ENCODE data around the gene NDRG2. TPM values are rescaled to one million over a fixed set of nuclear protein-coding genes. Genes with fewer than 3 reads are reported as not detected.
"Not testable (repeated sequence)": the region's sequence is repeated elsewhere in the genome, so short reads cannot be mapped to it uniquely, and the experiment has no call there.

The NDRG2 gene
- total RNA-seq, 2 experiments from 2014 or later: 4.2 to 4.9 TPM

DNA sequence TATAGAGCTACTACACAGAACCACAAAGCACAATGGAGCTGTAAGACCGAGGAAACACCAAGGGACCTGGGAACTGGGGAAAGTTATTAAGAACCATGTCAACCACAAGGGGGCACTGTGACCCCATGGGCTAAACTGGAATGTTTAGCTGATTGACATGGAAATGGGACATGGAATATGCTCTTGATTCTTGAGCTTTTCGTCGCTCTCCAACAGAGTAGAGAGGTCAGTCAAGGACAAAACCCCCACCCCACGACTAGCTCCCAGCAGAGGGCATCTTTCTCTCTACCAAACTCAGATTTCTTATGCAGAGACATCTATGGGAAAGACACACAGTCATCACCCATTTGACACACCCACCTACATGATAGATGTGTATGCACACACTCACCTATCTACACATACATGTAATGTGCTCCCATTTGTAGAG lies 10.1 kb downstream of the NDRG2 start:
- Mint-ChIP-seq H3K27me3 (peaks cover 18% of the 10 kb centered on the region), H3K36me3 (no peaks in the 10 kb centered on the region), H3K4me1 (no peaks in the 10 kb centered on the region), H3K4me3 (no peak overlapping the region), H3K27ac (no peak overlapping the region), H3K9me3 (no peaks in the 10 kb centered on the region)
- DNase-seq: peak; percentile 67

DNA sequence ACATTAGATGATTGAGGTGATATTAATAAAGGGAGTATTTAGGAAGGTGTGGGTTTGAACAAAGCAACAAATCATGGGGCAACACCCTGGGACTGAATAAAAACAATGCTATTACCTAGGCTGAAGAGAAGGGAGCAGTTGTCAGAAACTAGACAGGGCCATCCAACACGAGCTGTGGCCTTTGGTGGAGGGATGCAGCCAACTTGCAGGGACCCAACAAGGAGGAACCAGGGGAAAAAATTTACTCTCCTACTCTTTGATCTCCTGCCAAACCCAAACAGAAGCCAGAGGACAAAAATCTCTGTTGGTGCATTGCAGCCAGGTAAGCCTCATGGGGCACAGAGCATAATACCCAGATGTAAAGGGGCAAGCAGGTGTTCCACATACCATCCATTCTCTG lies 13.7 kb downstream of the NDRG2 start:
- Mint-ChIP-seq H3K36me3 (no peaks in the 10 kb centered on the region), H3K27ac (no peak overlapping the region), H3K27me3 (peaks cover 18% of the 10 kb centered on the region), H3K9me3 (no peaks in the 10 kb centered on the region), H3K4me1 (no peaks in the 10 kb centered on the region), H3K4me3 (no peak overlapping the region)
- DNase-seq: no peak

DNA sequence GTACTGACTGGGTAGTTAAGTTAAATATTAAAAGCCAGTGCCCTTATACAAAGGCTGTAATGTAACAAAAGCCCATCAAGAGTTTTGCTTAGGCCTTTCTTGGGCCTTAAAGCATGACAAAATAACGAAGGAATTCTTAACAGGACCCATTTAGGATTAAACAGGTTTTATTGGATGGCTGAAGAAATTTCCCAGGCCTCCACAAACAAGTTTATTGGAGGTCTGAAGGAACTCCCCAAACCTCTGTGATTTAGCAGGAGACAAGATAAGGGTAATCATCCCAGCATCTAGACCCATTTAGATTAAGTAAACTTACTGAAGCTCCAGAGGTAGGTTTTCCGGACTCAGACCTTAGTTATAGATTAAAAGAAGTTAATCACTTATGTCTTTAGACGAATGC lies 15.1 kb downstream of the NDRG2 start:
- H3K27ac Mint-ChIP-seq, H3K9me3 Mint-ChIP-seq, DNase-seq, H3K4me3 Mint-ChIP-seq, H3K36me3 Mint-ChIP-seq, H3K4me1 Mint-ChIP-seq: not testable (repeated sequence)
- peaks cover 18% of the 10 kb centered on the region for H3K27me3 Mint-ChIP-seq

DNA sequence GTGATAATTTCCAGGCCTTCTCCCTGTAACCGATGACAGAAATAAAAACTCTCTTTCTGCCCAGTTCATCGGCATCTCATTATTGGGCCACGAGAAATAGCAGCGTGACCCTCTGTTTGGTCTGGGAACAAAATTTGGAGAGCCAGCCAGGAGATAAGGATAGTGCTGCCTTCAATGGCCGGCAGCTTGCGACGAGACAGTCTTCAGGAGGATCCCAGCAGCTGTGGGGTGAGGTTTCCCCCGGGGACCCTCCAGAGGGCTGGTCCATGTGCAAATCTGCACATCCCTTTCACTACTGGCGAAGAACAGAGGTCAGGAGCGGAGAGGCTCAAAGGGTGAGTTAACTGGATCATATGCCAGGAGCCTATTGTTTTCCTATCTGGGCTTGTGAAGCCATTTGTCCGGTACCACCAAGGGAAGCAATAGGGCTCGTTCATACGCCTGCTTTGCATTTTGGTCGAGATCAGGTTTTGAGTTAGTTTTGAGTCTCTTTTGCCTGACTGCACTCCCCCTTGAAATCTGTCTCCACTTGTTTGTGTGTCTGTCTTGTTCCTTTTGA lies 21.0 kb downstream of the NDRG2 start:
- no peaks in the 10 kb centered on the region for H3K36me3 Mint-ChIP-seq
- no peaks in the 10 kb centered on the region for H3K27me3 Mint-ChIP-seq
- no peak for DNase-seq
- no peaks in the 10 kb centered on the region for H3K4me1 Mint-ChIP-seq
- no peak overlapping the region for H3K4me3 Mint-ChIP-seq
- H3K27ac Mint-ChIP-seq: no peak overlapping the region
- H3K9me3 Mint-ChIP-seq: no peaks in the 10 kb centered on the region

DNA sequence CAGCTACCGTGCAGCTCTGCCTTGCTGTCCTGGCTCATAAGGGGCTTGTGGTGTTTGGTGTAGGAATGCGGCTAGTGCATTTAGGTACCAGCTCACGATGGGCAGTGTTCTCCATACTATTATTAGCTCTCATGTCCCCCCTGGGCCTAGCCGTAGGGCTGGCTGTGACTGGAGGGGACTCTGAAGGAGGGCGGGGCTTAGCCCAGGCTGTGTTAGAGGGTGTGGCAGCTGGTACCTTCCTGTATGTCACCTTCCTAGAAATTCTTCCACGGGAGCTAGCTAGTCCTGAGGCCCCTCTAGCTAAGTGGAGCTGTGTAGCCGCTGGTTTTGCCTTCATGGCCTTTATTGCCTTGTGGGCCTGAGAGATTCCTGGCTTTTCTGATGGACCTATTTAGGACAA lies 23.6 kb downstream of the NDRG2 start:
- no peaks in the 10 kb centered on the region for H3K4me1 Mint-ChIP-seq
- H3K27me3 Mint-ChIP-seq: no peaks in the 10 kb centered on the region
- no peak for DNase-seq
- no peak overlapping the region for H3K27ac Mint-ChIP-seq
- no peak overlapping the region for H3K4me3 Mint-ChIP-seq
- H3K36me3 Mint-ChIP-seq: no peaks in the 10 kb centered on the region
- no peaks in the 10 kb centered on the region for H3K9me3 Mint-ChIP-seq

DNA sequence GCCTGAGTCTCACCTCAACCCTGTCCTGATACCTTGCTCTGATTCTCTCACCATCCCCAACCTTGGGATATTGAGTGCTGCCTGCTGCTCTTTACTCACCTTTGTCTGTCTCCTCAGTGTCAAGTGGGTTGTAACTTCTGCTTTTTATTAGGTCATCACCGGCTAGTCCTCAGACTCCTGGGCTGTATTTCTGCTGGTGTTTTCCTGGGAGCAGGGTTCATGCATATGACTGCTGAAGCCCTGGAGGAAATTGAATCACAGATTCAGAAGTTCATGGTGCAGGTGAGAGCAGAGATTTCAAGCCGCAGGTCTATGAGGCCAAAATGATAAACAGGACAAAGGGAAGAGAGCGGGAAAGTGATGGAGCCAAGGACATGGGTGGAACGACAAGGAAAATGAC lies 25.3 kb downstream of the NDRG2 start:
- H3K27me3 Mint-ChIP-seq: no peaks in the 10 kb centered on the region
- DNase-seq: no peak
- H3K27ac Mint-ChIP-seq: no peak overlapping the region
- no peak overlapping the region for H3K4me3 Mint-ChIP-seq
- H3K9me3 Mint-ChIP-seq: no peaks in the 10 kb centered on the region
- peaks cover 3% of the 10 kb centered on the region for H3K4me1 Mint-ChIP-seq
- H3K36me3 Mint-ChIP-seq: peaks cover 4% of the 10 kb centered on the region

DNA sequence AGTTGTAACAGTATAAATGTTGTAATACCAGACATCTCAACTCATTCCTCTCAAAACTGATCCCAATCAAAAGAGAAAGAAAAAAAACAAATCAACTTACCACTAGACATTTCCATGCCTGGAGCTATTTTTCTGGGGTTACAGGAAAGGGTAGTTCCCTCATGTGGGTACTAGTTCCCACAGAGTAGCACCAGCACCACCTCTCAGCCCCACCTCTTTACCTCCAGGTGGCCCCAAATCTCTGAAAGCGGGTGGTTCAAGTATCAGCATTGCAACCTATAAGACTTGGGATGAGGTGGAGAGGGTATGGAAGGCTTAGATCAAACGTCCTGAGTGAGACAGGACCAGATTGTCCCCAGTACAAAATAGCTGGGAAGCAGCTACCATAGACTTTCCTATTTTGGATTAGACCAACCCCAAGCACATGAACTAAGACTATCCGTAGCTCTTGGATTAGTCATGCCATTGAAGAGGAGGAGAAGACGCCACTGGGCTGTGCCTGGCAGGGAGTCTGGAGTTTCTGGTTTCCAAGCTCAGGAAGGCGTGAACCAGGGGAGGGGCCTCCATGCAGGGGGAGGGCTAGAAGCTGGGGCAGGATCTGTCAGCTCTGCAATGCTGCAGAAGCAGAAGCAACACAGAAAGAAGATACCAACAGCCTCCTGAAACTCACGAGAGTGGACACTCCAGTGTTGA lies 26.0 kb downstream of the NDRG2 start, which contains the start of gene SLC39A2:
TSS of gene SLC39A2 (plus strand) at position 620 of the 693 bp plus-strand sequence. CDS start 154 bp downstream, outside the sequence.
- no peaks in the 10 kb centered on the region for H3K27me3 Mint-ChIP-seq
- DNase-seq: no peak
- no peaks in the 10 kb centered on the region for H3K9me3 Mint-ChIP-seq
- no peak within 1 kb of the TSS for H3K27ac Mint-ChIP-seq
- peaks cover 5% of the 10 kb centered on the region for H3K36me3 Mint-ChIP-seq
- H3K4me1 Mint-ChIP-seq: peaks cover 3% of the 10 kb centered on the region
- no peak within 1 kb of the TSS for H3K4me3 Mint-ChIP-seq

DNA sequence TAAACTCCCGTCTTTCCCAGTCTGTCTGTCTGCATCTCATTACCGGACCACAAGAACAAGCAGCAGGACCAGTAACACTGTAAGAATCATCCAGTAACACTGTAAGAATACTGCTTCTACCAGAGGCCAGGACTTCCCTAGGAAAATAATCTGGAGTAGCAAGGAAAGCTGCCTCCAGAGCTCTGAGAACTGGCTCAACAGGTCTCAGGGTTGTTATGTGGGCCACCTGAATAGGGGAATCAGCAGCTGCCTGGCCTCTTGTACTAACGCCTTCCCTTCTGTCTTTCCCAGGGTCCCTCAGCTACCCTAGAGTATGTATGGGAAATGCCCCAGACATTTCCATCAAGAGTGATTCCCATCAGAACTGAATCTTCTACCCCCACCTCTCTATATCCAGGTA lies 26.7 kb downstream of the NDRG2 start:
- no peak for DNase-seq
- Mint-ChIP-seq H3K9me3 (no peaks in the 10 kb centered on the region), H3K27ac (no peak overlapping the region), H3K36me3 (peaks cover 7% of the 10 kb centered on the region), H3K27me3 (no peaks in the 10 kb centered on the region), H3K4me3 (no peak overlapping the region), H3K4me1 (peaks cover 3% of the 10 kb centered on the region)

DNA sequence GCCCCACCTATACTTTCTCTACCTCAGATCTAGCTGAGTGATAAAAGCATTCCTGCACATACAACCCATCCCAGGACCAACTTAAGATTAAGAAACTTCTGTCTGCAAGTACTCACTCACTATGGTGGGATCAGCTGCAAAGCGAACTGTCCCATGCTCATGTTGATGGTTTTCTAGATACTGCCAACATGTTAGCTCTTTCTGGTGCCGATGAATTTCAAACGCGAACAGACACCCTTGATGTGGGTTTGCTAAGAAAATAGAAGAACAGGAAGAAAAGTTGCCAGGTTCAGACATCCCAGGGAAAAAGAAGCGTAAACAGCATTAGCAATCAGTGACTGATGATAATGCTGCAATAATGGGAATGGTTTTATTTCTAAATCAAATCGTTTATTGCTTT lies 27.3 kb downstream of the NDRG2 start:
- Mint-ChIP-seq H3K4me3 (no peak overlapping the region), H3K27ac (no peak overlapping the region), H3K27me3 (no peaks in the 10 kb centered on the region), H3K4me1 (peaks cover 3% of the 10 kb centered on the region), H3K9me3 (no peaks in the 10 kb centered on the region), H3K36me3 (peaks cover 13% of the 10 kb centered on the region)
- DNase-seq: no peak

DNA sequence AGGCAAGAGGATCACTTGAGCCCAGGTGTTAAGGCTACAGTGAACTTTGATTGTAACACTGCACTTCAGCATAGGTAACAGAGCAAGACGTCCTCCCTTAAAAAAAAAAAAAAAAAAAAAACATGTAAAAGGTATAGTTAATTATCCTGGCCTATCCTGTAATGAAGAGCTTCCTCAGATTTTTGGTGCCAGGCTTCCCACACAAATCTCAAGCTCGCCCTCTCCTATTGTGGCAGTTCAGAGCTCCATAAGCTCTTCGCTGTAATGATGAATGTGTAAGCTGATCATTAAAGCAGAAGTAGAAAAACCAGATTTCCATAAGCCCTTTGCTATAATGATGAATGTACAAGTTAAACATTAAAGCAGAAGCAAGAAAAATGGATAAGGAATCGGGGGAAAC lies 27.7 kb downstream of the NDRG2 start:
- no peak for DNase-seq
- no peak overlapping the region for H3K27ac Mint-ChIP-seq
- H3K4me1 Mint-ChIP-seq: peaks cover 5% of the 10 kb centered on the region
- H3K4me3 Mint-ChIP-seq: no peak overlapping the region
- H3K9me3 Mint-ChIP-seq: no peaks in the 10 kb centered on the region
- H3K27me3 Mint-ChIP-seq: no peaks in the 10 kb centered on the region
- H3K36me3 Mint-ChIP-seq: peaks cover 16% of the 10 kb centered on the region

DNA sequence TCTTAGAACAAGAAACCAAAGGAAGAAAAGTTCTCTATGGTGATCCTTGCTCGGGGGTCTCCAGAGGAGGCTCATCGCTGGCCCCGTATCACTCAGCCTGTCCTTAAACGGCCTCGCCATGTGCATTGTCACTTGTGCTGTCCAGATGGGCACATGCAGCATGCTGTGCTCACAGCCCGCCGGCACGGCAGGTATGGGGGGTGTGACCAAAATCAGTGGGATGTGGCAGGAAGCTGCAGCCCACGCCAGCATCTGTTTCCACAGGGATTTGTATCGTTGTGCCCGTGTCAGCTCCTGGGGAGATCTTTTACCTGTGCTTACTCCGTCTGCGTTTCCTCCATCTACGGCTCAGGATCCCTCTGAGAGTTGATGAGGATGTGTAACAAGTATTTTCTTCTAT lies 28.3 kb downstream of the NDRG2 start:
- Mint-ChIP-seq H3K9me3 (no peaks in the 10 kb centered on the region), H3K36me3 (peaks cover 19% of the 10 kb centered on the region)
- no peak for DNase-seq

DNA sequence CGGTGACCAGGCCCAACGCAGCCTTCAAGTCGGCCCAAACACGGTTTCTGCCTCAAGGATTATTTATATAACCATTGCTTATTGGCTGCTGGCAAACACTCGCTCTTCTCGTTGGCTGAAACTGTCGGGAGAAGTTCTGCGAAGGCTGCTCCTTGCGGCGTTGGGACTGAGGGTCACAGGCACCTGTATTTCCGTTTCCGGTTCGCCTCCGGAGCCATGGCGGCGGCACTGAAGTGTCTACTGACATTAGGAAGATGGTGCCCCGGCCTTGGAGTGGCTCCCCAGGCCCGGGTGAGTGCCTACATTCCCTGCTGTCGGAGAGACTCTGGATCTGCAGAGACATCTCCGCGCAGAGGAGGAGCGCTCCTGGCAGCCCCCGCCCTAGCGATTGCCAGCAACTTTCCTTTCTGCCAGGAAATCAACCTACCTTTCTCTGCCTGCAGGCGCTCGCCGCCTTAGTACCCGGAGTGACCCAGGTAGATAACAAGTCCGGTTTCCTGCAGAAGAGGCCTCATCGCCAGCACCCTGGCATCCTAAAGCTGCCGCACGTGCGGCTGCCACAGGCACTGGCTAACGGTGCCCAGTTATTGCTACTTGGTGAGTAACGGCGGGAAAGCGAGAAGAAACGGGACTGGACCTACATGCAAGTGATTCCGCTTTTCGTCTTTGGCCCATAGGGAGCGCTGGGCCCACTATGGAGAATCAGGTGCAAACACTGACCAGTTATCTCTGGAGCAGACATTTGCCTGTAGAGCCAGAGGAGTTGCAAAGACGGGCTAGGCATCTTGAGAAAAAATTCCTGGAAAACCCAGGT lies 34.9 kb downstream of the NDRG2 start, which contains the start of gene METTL17:
TSS of gene METTL17 (plus strand) at position 194 of the 814 bp plus-strand sequence. CDS start at position 217, 23 bp downstream.
- peak within 1 kb of the TSS; percentile 95 for H3K4me3 Mint-ChIP-seq
- DNase-seq: peak; percentile 88
- peaks cover 21% of the 10 kb centered on the region for H3K36me3 Mint-ChIP-seq
- no peaks in the 10 kb centered on the region for H3K9me3 Mint-ChIP-seq
- peak within 1 kb of the TSS; percentile 87 for H3K27ac Mint-ChIP-seq
- no peaks in the 10 kb centered on the region for H3K27me3 Mint-ChIP-seq
- peaks cover 13% of the 10 kb centered on the region for H3K4me1 Mint-ChIP-seq

More for the DNA sequence above, 28.3 kb downstream of the NDRG2 start:
- Mint-ChIP-seq H3K27me3 (no peaks in the 10 kb centered on the region), H3K27ac (no peak overlapping the region), H3K4me1 (peaks cover 11% of the 10 kb centered on the region), H3K4me3 (no peak overlapping the region)

DNA sequence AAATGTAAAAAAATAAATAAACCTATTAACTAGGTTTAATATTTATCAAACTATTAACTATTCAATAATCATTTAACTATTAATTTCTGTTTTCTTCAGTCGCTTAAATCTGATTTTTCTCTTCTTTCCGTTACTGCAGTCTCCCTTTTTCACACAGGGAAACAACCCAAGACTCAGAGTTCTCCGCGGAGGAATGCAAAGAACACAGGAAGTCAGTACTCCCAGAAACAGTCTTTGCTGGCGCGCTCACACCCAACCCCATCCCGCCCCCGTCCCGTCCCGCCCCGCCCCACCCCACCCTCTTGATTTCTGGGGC lies 35.4 kb downstream of the NDRG2 start:
- no peak for DNase-seq
- H3K4me3 Mint-ChIP-seq: peak overlapping the region; percentile 95
- H3K36me3 Mint-ChIP-seq: peaks cover 21% of the 10 kb centered on the region
- no peaks in the 10 kb centered on the region for H3K27me3 Mint-ChIP-seq
- H3K27ac Mint-ChIP-seq: peak overlapping the region; percentile 87
- H3K9me3 Mint-ChIP-seq: no peaks in the 10 kb centered on the region
- H3K4me1 Mint-ChIP-seq: peaks cover 13% of the 10 kb centered on the region

DNA sequence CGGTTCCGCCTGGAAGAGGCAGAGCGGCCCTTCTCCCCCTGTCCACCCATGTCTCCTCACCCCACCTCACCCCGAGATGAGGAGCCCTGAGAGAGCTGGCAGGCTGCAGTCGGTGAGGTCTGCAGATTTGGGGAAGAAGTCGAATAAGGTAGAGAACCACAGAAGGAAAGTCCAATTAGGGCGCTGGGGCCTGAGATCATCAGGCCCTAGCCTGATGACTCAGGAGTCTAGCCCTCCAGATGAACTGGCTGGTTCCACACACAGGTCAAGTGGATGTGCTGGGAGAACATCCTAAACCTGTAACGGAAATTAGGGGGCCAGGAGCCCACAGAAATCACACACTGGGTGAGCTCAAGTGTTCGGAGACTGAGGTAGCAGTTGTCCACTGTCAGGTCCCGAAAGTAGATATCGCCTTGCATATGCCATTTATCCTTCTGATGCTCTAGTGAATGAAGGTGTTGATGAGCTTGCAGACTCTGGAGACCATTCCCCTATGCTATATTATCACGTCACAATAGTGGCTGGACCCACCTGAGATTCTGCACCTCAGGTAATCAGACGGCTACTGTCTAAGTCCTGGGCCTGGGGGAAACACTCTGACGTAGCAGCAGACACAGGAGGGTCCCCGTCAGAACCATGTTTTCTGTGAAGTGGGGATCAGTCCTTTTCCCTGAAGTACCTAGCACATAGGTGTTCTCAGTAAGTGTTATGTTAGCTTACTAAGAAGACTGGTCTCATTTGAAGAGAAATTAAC lies 36.0 kb downstream of the NDRG2 start:
- peaks cover 13% of the 10 kb centered on the region for H3K4me1 Mint-ChIP-seq
- H3K27ac Mint-ChIP-seq: no peak overlapping the region
- no peaks in the 10 kb centered on the region for H3K27me3 Mint-ChIP-seq
- H3K36me3 Mint-ChIP-seq: peaks cover 20% of the 10 kb centered on the region
- no peaks in the 10 kb centered on the region for H3K9me3 Mint-ChIP-seq
- peak overlapping the region; percentile 15 for H3K4me3 Mint-ChIP-seq
- no peak for DNase-seq

DNA sequence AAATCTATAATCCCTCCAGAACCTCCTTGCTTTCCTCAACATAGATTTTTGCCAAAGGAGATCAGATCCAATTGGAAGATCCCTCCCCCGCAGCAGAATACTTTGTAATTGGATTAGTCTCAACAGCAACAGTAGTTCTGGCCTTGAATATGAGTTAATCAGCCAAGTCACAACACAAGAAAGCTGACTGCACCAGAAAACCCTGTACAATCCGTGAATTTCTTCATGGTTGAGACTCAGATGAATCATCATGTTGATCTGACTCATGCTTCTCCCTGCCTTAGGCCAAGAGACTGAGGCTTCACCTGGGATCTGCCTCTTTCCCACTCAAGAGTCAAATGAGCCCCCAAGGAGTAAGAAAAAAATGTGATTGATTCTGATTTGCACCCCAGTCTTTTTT lies 38.0 kb downstream of the NDRG2 start:
- H3K27ac Mint-ChIP-seq: no peak overlapping the region
- peaks cover 9% of the 10 kb centered on the region for H3K4me1 Mint-ChIP-seq
- no peak overlapping the region for H3K4me3 Mint-ChIP-seq
- DNase-seq: no peak
- no peaks in the 10 kb centered on the region for H3K9me3 Mint-ChIP-seq
- H3K27me3 Mint-ChIP-seq: no peaks in the 10 kb centered on the region
- peaks cover 7% of the 10 kb centered on the region for H3K36me3 Mint-ChIP-seq
